Vagina (tissue), 2 donors: ENCODE data around the gene RRAS.
A peak's percentile ranks its signal among the peaks of the same experiment; 100 is the strongest.

Experiments used
- POLR2A ChIP-seq, 2 donors: fragments of 450-650 bp; IDR thresholded peaks; one replicate each; pipeline ENCODE4 v1.6.1; 2017; ENCODE audit warnings: antibody characterized with exemption in 2 of 2, mild to moderate bottlenecking in 2 of 2, moderate library complexity in 2 of 2
- POLR2AphosphoS5 ChIP-seq, 2 donors: sonication (generic); formaldehyde crosslinking; IDR thresholded peaks; one replicate each; pipeline ENCODE4 v1.9.0; 2017; ENCODE audit warnings: antibody characterized with exemption in 2 of 2, mild to moderate bottlenecking in 2 of 2, low read depth in 1 of 2; ENCODE audit not compliant: insufficient read depth in 1 of 2
- TF ChIP-seq, protein P1 (sequence below), 3 experiments: fragments of 450-650 bp in 2 of 3; fragments of 200-600 bp in 1 of 3; sonication (generic) in 1 of 3; IDR thresholded peaks; one replicate each; pipeline ENCODE4 v1.5.1; 2017 to 2019; ENCODE audit warnings: antibody characterized with exemption in 3 of 3, mild to moderate bottlenecking in 2 of 3, moderate library complexity in 2 of 3

DNA sequence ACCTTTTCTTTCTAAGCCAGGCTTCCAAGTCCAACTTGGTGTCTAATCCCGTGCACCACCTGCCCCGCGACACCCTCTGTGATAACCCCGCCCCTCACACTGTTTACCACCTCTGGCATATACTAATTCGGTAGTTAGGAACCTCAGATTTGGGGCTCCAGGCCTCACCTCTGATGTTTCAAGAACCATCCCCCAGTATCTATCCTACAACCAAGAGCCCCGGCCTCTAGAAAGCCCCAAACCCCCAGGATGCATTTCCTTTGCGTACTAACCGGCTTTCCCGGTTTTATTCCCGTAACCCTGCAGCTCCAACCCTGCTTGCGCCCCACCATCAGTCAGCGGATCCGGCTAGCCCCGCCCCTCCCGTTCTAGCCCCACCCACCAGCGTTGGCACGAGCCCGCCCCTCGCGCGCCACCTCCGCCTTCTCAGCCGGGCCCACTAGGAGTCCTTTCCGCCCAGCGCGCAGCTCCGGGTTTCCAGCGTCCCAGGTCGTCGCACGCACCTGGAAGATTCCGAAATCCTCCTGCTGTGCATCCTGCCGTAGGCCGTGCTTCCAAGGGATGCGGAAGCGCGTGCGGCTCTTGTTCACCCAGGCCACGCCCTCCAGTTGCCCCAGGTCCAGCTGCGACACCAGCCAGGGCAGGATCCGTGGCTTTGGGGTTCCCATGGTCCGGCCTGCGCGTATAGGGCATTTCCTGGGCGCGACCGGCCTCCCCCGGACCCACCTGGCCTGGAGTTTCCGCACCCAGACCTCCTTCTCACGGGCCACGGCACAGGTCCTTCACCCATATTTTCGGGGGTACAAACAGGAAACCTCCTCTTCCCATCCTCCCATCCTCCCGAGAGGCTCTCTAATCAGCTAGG lies 24.5 kb upstream of the RRAS start:
- TF ChIP-seq, protein P1, sequence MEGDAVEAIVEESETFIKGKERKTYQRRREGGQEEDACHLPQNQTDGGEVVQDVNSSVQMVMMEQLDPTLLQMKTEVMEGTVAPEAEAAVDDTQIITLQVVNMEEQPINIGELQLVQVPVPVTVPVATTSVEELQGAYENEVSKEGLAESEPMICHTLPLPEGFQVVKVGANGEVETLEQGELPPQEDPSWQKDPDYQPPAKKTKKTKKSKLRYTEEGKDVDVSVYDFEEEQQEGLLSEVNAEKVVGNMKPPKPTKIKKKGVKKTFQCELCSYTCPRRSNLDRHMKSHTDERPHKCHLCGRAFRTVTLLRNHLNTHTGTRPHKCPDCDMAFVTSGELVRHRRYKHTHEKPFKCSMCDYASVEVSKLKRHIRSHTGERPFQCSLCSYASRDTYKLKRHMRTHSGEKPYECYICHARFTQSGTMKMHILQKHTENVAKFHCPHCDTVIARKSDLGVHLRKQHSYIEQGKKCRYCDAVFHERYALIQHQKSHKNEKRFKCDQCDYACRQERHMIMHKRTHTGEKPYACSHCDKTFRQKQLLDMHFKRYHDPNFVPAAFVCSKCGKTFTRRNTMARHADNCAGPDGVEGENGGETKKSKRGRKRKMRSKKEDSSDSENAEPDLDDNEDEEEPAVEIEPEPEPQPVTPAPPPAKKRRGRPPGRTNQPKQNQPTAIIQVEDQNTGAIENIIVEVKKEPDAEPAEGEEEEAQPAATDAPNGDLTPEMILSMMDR (IDR thresholded peaks at IDR 0.05) = peak in 1 of 3 experiments; percentile 36
- TF ChIP-seq POLR2AphosphoS5 (IDR thresholded peaks at IDR 0.05; ENCODE audit: insufficient read depth in 1 of 2, low read depth in 1 of 2) (peak; percentile 39 to 93), POLR2A (IDR thresholded peaks at IDR 0.05) (peak in 1 of 2 donors; percentile 58)
